ENCODE results near the gene RCAN2.

The RCAN2 gene

GRCh38 chr6:46437671-46438221, 53.5 kb downstream of the RCAN2 start:
- no peak overlapping the region for H3K4me3 ChIP-seq (ENCODE audit: low read depth, low read length)
- H3K4me1 ChIP-seq (ENCODE audit: control insufficient read depth, insufficient read depth, low read length), result peaks cover 7% of the 10 kb centered on the region; the same call in 1 of the 2 replicates
- no peak overlapping the region for H3K27ac ChIP-seq (ENCODE audit: low read depth, low read length)
- no peak overlapping the region for H3K9ac ChIP-seq (ENCODE audit: low read length)
- H3K36me3 ChIP-seq (ENCODE audit: control insufficient read depth, insufficient read depth, low read length), result no peaks in the 10 kb centered on the region
- 0 out of 2 replicates have a peak, but pooled peaks cover 6% of the 10 kb centered on the region for H3K9me3 ChIP-seq (ENCODE audit: control insufficient read depth, insufficient read depth, low read depth, low read length)
- H3K27me3 ChIP-seq (ENCODE audit: control insufficient read depth, insufficient read depth, low read length), result no peaks in the 10 kb centered on the region

- H3K36me3 ChIP-seq (ENCODE audit: control insufficient read depth, insufficient read depth, low read length), result no peaks in the 10 kb centered on the region
- H3K4me3 ChIP-seq (ENCODE audit: low read depth, low read length), result no peak overlapping the region
- no peak overlapping the region for H3K27ac ChIP-seq (ENCODE audit: low read depth, low read length)
- no peaks in the 10 kb centered on the region for H3K27me3 ChIP-seq (ENCODE audit: control insufficient read depth, insufficient read depth, low read length)
- no peak overlapping the region for H3K9ac ChIP-seq (ENCODE audit: low read length)
- H3K4me1 ChIP-seq (ENCODE audit: control insufficient read depth, insufficient read depth, low read length), result no peaks in the 10 kb centered on the region; the same call in 1 of the 2 replicates
- no peaks in the 10 kb centered on the region for H3K9me3 ChIP-seq (ENCODE audit: control insufficient read depth, insufficient read depth, low read depth, low read length)
Observed at GRCh38 chr6:46422619-46423018, 68.6 kb downstream of the RCAN2 start.

DNA sequence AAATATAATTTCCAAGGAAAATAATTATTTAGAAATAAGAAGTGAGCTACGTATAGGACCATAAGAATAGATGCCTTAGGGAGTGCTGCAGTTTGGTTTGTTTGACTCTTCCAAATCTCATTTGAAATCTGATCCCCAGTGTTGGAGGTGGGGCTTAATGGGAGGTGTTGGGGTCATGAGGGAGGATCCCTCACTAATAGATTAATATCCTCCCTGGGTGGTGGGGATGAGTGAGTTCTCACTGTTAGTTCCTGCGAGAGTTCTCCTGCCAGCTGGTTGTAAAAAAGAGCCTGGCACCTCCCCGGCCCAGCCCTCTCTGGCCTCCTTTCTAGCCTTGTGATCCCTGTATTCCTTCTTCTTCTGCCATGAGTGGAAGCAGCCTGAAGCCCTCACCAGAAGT, 69.3 kb downstream of the RCAN2 start:
- Histone ChIP-seq H3K27me3 (ENCODE audit: control insufficient read depth, insufficient read depth, low read length) (no peaks in the 10 kb centered on the region), H3K9me3 (ENCODE audit: control insufficient read depth, insufficient read depth, low read depth, low read length) (no peaks in the 10 kb centered on the region)

DNA sequence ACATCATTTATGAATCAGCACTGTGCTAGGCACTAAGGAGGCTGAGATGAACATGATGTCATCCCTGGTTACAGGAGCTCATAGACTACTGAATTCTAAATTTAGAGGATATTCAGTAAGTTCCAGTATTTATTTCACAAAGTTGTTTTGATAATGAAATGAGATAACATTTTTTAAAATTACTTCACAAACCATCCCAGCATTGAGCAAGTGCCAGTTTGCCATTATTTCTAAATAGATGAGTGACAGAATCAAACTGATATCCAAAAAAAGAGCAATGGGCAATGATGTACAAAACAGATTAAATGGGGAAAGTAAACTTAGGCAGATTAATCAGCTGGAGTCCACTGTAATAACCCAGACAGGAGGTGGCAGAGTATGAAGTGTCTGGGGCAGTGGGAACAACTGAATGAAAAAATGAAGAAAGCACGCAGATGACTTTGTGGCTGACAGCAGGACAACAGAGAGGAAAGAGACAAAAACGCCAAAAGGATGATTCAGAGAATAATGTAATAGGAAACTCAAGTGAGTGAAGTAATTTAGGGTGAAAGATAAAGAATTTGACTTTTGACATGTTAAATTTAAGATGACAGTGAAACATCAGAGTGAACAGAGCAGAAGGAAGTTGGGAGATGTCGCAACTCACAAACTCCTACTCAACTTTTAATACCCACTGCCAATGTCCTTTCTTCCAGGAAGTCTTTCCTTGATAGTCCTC, 70.2 kb downstream of the RCAN2 start:
- Histone ChIP-seq H3K27ac (ENCODE audit: low read depth, low read length) (no peak overlapping the region), H3K4me1 (ENCODE audit: control insufficient read depth, insufficient read depth, low read length) (no peaks in the 10 kb centered on the region; the same call in 1 of the 2 replicates), H3K9me3 (ENCODE audit: control insufficient read depth, insufficient read depth, low read depth, low read length) (no peaks in the 10 kb centered on the region), H3K36me3 (ENCODE audit: control insufficient read depth, insufficient read depth, low read length) (no peaks in the 10 kb centered on the region), H3K9ac (ENCODE audit: low read length) (no peak overlapping the region), H3K27me3 (ENCODE audit: control insufficient read depth, insufficient read depth, low read length) (no peaks in the 10 kb centered on the region), H3K4me3 (ENCODE audit: low read depth, low read length) (no peak overlapping the region)

More for the DNA sequence above, 69.3 kb downstream of the RCAN2 start:
- Histone ChIP-seq H3K9ac (ENCODE audit: low read length) (no peak overlapping the region), H3K27ac (ENCODE audit: low read depth, low read length) (no peak overlapping the region), H3K36me3 (ENCODE audit: control insufficient read depth, insufficient read depth, low read length) (no peaks in the 10 kb centered on the region), H3K4me3 (ENCODE audit: low read depth, low read length) (no peak overlapping the region), H3K4me1 (ENCODE audit: control insufficient read depth, insufficient read depth, low read length) (no peaks in the 10 kb centered on the region; the same call in 1 of the 2 replicates)

DNA sequence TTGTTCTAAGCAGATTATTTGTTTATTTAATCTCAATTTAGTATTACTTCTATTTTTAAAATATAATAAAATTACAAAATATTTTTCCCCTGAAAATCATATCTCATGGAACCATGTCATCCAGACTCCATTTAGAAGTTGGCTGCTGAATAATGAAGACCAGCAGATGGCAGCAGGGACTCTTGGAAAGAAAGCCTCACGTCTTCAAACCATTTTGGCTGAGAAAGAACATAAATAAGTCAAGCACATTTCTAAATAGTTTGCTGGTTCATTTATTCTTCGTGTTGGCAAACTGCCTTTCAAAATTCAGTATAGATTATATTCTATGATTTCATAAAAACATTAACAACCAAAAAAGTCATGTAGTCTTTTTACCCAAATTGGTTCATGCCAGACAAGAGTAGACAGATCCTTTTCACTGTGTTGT, 71.7 kb downstream of the RCAN2 start:
- no peaks in the 10 kb centered on the region; the same call in 1 of the 2 replicates for H3K4me1 ChIP-seq (ENCODE audit: control insufficient read depth, insufficient read depth, low read length)

DNA sequence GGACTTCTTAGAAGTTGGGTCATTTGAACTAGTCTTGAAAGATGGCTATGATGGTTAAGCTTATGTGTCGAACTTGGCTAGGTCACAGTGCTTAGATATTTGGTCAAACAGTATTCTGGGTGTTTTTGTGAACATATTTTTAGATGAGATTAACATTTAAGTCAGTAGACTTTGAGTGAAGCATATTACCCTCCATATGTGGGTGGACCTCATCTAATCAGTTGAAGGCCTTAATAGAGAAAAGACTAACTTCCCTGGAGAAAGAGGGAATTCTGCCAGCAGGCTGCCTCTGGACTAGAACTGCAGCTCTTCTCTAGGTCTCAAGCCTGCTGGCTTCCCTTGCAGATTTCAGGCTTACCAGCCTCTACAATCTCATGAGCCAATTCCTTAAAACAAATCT, 76.9 kb downstream of the RCAN2 start:
- no peak overlapping the region for H3K27ac ChIP-seq (ENCODE audit: low read depth, low read length)
- no peaks in the 10 kb centered on the region for H3K4me1 ChIP-seq (ENCODE audit: control insufficient read depth, insufficient read depth, low read length)
- no peaks in the 10 kb centered on the region for H3K27me3 ChIP-seq (ENCODE audit: control insufficient read depth, insufficient read depth, low read length)
- H3K9ac ChIP-seq (ENCODE audit: low read length), result no peak overlapping the region
- H3K4me3 ChIP-seq (ENCODE audit: low read depth, low read length), result no peak overlapping the region
- no peaks in the 10 kb centered on the region for H3K36me3 ChIP-seq (ENCODE audit: control insufficient read depth, insufficient read depth, low read length)
- H3K9me3 ChIP-seq (ENCODE audit: control insufficient read depth, insufficient read depth, low read depth, low read length), result no peaks in the 10 kb centered on the region

More for the DNA sequence above, 71.7 kb downstream of the RCAN2 start:
- no peaks in the 10 kb centered on the region for H3K36me3 ChIP-seq (ENCODE audit: control insufficient read depth, insufficient read depth, low read length)
- H3K9ac ChIP-seq (ENCODE audit: low read length), result no peak overlapping the region
- no peak overlapping the region for H3K4me3 ChIP-seq (ENCODE audit: low read depth, low read length)
- H3K27ac ChIP-seq (ENCODE audit: low read depth, low read length), result no peak overlapping the region
- H3K27me3 ChIP-seq (ENCODE audit: control insufficient read depth, insufficient read depth, low read length), result no peaks in the 10 kb centered on the region
- H3K9me3 ChIP-seq (ENCODE audit: control insufficient read depth, insufficient read depth, low read depth, low read length), result no peaks in the 10 kb centered on the region

DNA sequence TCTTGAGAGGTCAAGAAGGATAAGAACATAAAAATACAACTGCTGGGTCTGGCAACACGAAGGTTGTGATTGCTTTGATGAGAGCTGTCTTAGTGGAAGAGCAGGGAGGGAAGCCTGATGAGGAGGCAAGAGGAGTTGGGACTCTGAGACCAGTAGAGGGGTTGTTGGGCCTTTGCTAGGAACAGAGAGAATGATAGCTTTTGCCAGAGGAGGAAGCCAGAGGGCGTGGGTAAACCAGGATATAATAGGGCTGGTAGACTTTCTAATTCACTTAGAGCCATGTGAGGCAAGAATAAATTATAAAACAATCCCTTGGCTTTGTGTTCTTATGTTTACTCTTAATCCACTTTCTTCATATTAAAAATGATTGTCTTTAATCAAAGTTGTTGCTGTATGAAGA, 78.6 kb downstream of the RCAN2 start:
- Histone ChIP-seq H3K27ac (ENCODE audit: low read depth, low read length) (no peak overlapping the region), H3K36me3 (ENCODE audit: control insufficient read depth, insufficient read depth, low read length) (no peaks in the 10 kb centered on the region), H3K9ac (ENCODE audit: low read length) (no peak overlapping the region), H3K27me3 (ENCODE audit: control insufficient read depth, insufficient read depth, low read length) (no peaks in the 10 kb centered on the region), H3K4me1 (ENCODE audit: control insufficient read depth, insufficient read depth, low read length) (no peaks in the 10 kb centered on the region), H3K9me3 (ENCODE audit: control insufficient read depth, insufficient read depth, low read depth, low read length) (no peaks in the 10 kb centered on the region), H3K4me3 (ENCODE audit: low read depth, low read length) (no peak overlapping the region)

GRCh38 chr6:46411456-46412197, 79.6 kb downstream of the RCAN2 start:
- Histone ChIP-seq H3K4me3 (ENCODE audit: low read depth, low read length) (no peak overlapping the region), H3K27me3 (ENCODE audit: control insufficient read depth, insufficient read depth, low read length) (no peaks in the 10 kb centered on the region), H3K9me3 (ENCODE audit: control insufficient read depth, insufficient read depth, low read depth, low read length) (no peaks in the 10 kb centered on the region), H3K27ac (ENCODE audit: low read depth, low read length) (no peak overlapping the region), H3K9ac (ENCODE audit: low read length) (no peak overlapping the region), H3K4me1 (ENCODE audit: control insufficient read depth, insufficient read depth, low read length) (no peaks in the 10 kb centered on the region), H3K36me3 (ENCODE audit: control insufficient read depth, insufficient read depth, low read length) (no peaks in the 10 kb centered on the region)

DNA sequence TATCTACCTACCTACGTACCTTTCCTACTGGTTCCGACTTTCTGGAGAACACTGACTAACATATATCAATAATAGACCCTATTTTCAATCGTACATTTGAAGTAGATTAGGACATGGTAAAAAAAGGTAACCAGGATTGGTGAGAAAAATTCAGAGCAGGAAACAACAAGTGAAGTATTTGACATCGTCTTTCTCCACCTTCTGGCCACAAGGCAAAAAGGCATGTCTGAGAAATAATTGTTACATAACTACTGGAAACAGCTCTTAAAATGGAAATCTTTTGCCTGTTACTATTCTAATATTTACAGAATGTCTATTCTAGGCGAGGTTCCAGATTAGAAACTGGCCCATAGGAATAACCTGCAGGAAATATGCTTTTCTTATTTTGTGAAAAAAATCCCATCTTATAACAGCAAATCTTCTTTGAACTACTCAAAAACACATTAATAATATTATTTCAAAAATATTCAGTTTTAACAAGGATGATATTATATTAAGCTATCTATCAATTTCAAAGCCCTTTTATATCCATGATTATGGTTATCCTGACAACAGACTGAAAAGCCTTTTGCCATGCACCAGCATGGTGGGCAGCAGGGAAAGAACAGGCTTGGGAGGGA, 80.8 kb downstream of the RCAN2 start:
- H3K4me1 ChIP-seq (ENCODE audit: control insufficient read depth, insufficient read depth, low read length), result no peaks in the 10 kb centered on the region
- no peak overlapping the region for H3K27ac ChIP-seq (ENCODE audit: low read depth, low read length)
- no peak overlapping the region for H3K9ac ChIP-seq (ENCODE audit: low read length)
- H3K36me3 ChIP-seq (ENCODE audit: control insufficient read depth, insufficient read depth, low read length), result no peaks in the 10 kb centered on the region
- H3K4me3 ChIP-seq (ENCODE audit: low read depth, low read length), result no peak overlapping the region
- no peaks in the 10 kb centered on the region for H3K9me3 ChIP-seq (ENCODE audit: control insufficient read depth, insufficient read depth, low read depth, low read length)
- H3K27me3 ChIP-seq (ENCODE audit: control insufficient read depth, insufficient read depth, low read length), result no peaks in the 10 kb centered on the region

- H3K36me3 ChIP-seq (ENCODE audit: control insufficient read depth, insufficient read depth, low read length), result no peaks in the 10 kb centered on the region
- H3K4me3 ChIP-seq (ENCODE audit: low read depth, low read length), result no peak overlapping the region
- H3K4me1 ChIP-seq (ENCODE audit: control insufficient read depth, insufficient read depth, low read length), result no peaks in the 10 kb centered on the region
- H3K27ac ChIP-seq (ENCODE audit: low read depth, low read length), result no peak overlapping the region
- no peaks in the 10 kb centered on the region for H3K9me3 ChIP-seq (ENCODE audit: control insufficient read depth, insufficient read depth, low read depth, low read length)
- no peaks in the 10 kb centered on the region for H3K27me3 ChIP-seq (ENCODE audit: control insufficient read depth, insufficient read depth, low read length)
- no peak overlapping the region for H3K9ac ChIP-seq (ENCODE audit: low read length)
Observed at GRCh38 chr6:46407776-46408530, 83.3 kb downstream of the RCAN2 start.
